Measurements from ENCODE around the gene MLXIP. TPM values are rescaled to one million over a fixed set of nuclear protein-coding genes. Genes with fewer than 3 reads are reported as not detected.

Gene MLXIP
- polyA plus RNA-seq, 1 donor from 2014 or later: 9.2 TPM

DNA sequence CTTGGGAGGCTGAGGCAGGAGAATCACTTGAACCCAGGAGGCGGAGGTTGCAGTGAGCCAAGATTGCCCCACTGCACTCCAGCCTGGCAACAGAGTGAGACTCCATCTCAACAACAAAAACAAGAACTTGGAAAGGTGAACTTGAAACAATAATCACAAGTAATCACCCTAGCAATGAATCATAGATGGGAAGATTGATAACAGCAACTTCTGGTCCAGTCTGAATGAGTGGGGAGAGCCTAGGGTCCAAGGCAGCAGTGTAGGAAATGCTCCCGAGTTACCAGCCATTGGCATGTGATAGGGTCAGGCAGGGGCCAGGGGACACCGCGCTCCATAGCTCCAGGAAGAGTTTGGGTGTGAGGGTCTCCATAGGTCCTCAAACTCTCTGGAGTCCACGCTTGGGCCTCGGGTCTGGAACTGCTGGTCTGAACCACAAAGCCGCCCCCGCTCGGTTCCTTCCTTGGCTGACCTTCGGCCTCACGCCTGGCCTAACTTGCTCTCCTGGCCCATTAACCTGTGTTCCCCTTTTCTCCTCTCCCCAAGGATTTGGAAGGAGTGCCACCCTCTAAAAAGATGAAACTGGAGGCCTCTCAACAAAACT, 19.9 kb upstream of the MLXIP start:
- Histone ChIP-seq H3K27me3 (ENCODE audit: insufficient read depth, low read depth, low read length) (no peaks in the 10 kb centered on the region), H3K4me2 (ENCODE audit: low read length) (no peak overlapping the region), H3F3A (ENCODE audit: insufficient read depth, low read length, poor library complexity, severe bottlenecking) (no peaks in the 10 kb centered on the region), H3K27ac (ENCODE audit: low read length) (no peak overlapping the region), H4K20me1 (ENCODE audit: insufficient read depth) (no peaks in the 10 kb centered on the region), H3K79me2 (replicated peaks; ENCODE audit: insufficient read depth, low read length) (no peaks in the 10 kb centered on the region), H3K36me3 (ENCODE audit: insufficient read depth, low read length) (no peaks in the 10 kb centered on the region), H3K9me2 (ENCODE audit: insufficient read depth, low read length) (no peaks in the 10 kb centered on the region), H3K9me3 (ENCODE audit: low read length) (no peaks in the 10 kb centered on the region), H3K4me3 (ENCODE audit: low read length) (no peak overlapping the region), H3K9ac (ENCODE audit: low read length) (no peak overlapping the region), H2AFZ (ENCODE audit: low read depth, low read length) (no peak overlapping the region)
- TF ChIP-seq POLR2AphosphoS5 (IDR thresholded peaks at IDR 0.05) (no peak), MXI1 (conservative IDR thresholded peaks at IDR 0.05; ENCODE audit: poor library complexity, severe bottlenecking) (no peak), EZH2 (IDR thresholded peaks at IDR 0.05; ENCODE audit: borderline replicate concordance, insufficient read depth, low read length, poor library complexity, severe bottlenecking) (no peak), TAF1 (IDR thresholded peaks at IDR 0.05; ENCODE audit: low read depth) (no peak), EP300 (conservative IDR thresholded peaks at IDR 0.05; ENCODE audit: poor library complexity, severe bottlenecking) (no peak), RAD21 (conservative IDR thresholded peaks at IDR 0.05) (no peak), SMC3 (conservative IDR thresholded peaks at IDR 0.05; ENCODE audit: poor library complexity) (no peak)
- TF ChIP-seq, protein P1, sequence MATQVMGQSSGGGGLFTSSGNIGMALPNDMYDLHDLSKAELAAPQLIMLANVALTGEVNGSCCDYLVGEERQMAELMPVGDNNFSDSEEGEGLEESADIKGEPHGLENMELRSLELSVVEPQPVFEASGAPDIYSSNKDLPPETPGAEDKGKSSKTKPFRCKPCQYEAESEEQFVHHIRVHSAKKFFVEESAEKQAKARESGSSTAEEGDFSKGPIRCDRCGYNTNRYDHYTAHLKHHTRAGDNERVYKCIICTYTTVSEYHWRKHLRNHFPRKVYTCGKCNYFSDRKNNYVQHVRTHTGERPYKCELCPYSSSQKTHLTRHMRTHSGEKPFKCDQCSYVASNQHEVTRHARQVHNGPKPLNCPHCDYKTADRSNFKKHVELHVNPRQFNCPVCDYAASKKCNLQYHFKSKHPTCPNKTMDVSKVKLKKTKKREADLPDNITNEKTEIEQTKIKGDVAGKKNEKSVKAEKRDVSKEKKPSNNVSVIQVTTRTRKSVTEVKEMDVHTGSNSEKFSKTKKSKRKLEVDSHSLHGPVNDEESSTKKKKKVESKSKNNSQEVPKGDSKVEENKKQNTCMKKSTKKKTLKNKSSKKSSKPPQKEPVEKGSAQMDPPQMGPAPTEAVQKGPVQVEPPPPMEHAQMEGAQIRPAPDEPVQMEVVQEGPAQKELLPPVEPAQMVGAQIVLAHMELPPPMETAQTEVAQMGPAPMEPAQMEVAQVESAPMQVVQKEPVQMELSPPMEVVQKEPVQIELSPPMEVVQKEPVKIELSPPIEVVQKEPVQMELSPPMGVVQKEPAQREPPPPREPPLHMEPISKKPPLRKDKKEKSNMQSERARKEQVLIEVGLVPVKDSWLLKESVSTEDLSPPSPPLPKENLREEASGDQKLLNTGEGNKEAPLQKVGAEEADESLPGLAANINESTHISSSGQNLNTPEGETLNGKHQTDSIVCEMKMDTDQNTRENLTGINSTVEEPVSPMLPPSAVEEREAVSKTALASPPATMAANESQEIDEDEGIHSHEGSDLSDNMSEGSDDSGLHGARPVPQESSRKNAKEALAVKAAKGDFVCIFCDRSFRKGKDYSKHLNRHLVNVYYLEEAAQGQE (IDR thresholded peaks at IDR 0.05; ENCODE audit: borderline replicate concordance): no peak
- TF ChIP-seq, protein P2, sequence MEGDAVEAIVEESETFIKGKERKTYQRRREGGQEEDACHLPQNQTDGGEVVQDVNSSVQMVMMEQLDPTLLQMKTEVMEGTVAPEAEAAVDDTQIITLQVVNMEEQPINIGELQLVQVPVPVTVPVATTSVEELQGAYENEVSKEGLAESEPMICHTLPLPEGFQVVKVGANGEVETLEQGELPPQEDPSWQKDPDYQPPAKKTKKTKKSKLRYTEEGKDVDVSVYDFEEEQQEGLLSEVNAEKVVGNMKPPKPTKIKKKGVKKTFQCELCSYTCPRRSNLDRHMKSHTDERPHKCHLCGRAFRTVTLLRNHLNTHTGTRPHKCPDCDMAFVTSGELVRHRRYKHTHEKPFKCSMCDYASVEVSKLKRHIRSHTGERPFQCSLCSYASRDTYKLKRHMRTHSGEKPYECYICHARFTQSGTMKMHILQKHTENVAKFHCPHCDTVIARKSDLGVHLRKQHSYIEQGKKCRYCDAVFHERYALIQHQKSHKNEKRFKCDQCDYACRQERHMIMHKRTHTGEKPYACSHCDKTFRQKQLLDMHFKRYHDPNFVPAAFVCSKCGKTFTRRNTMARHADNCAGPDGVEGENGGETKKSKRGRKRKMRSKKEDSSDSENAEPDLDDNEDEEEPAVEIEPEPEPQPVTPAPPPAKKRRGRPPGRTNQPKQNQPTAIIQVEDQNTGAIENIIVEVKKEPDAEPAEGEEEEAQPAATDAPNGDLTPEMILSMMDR (IDR thresholded peaks at IDR 0.05; ENCODE audit: poor library complexity, severe bottlenecking): no peak

DNA sequence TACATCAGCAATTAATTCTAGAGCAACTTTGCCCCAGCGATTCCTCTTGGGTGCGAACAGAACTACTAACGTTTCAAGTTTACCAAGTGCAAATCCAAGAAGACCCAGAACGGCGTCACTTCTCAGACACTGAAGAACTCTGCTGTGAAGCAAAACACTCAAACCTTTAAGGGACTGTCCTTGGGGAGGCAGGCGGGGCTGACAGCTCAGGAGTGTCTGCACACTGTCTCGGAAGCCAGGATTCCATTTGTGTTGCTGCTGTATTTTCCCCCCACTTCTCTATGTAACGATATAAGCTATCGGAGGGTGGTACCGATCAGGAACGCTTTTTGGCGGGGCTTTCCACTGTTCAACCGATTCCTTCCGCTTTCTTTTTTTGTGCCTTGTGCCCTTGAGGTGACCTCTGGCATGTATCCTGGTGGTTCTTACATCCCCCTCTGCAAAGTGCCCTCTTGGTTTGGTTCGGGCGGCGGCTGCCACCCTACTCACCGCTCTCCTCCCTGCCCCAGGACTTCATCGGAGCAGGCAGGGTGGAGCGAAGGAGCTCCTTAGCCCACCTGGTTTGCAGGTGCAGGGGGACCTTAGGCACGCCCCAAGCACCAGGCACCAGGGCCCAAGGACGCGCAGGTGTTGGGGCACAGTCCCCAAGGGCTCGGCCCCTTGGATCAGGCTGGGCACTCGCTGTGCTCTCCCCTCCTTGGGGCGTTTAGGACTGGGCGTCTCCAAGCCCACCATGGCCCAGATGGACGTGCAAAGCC, 19.2 kb upstream of the MLXIP start:
- no peaks in the 10 kb centered on the region for H3K79me2 ChIP-seq (replicated peaks; ENCODE audit: insufficient read depth, low read length)
- H3F3A ChIP-seq (ENCODE audit: insufficient read depth, low read length, poor library complexity, severe bottlenecking): no peaks in the 10 kb centered on the region
- no peaks in the 10 kb centered on the region for H3K27me3 ChIP-seq (ENCODE audit: insufficient read depth, low read depth, low read length)
- H3K4me3 ChIP-seq (ENCODE audit: low read length): no peak overlapping the region
- H3K36me3 ChIP-seq (ENCODE audit: insufficient read depth, low read length): no peaks in the 10 kb centered on the region
- H2AFZ ChIP-seq (ENCODE audit: low read depth, low read length): no peak overlapping the region
- no peak overlapping the region for H3K9ac ChIP-seq (ENCODE audit: low read length)
- no peaks in the 10 kb centered on the region for H3K9me3 ChIP-seq (ENCODE audit: low read length)
- TF ChIP-seq EP300 (conservative IDR thresholded peaks at IDR 0.05; ENCODE audit: poor library complexity, severe bottlenecking): no peak
- TF ChIP-seq TAF1 (IDR thresholded peaks at IDR 0.05; ENCODE audit: low read depth): no peak
- TF ChIP-seq EZH2 (IDR thresholded peaks at IDR 0.05; ENCODE audit: borderline replicate concordance, insufficient read depth, low read length, poor library complexity, severe bottlenecking): no peak
- TF ChIP-seq POLR2AphosphoS5 (IDR thresholded peaks at IDR 0.05): no peak
- TF ChIP-seq, protein P1 (IDR thresholded peaks at IDR 0.05; ENCODE audit: borderline replicate concordance): no peak
- TF ChIP-seq, protein P2 (IDR thresholded peaks at IDR 0.05; ENCODE audit: poor library complexity, severe bottlenecking): no peak
- TF ChIP-seq RAD21 (conservative IDR thresholded peaks at IDR 0.05): no peak
- no peak for TF ChIP-seq SMC3 (conservative IDR thresholded peaks at IDR 0.05; ENCODE audit: poor library complexity)
- no peak for TF ChIP-seq MXI1 (conservative IDR thresholded peaks at IDR 0.05; ENCODE audit: poor library complexity, severe bottlenecking)
- no peak overlapping the region for H3K4me2 ChIP-seq (ENCODE audit: low read length)
- no peaks in the 10 kb centered on the region for H4K20me1 ChIP-seq (ENCODE audit: insufficient read depth)
- H3K9me2 ChIP-seq (ENCODE audit: insufficient read depth, low read length): no peaks in the 10 kb centered on the region
- no peak overlapping the region for H3K27ac ChIP-seq (ENCODE audit: low read length)

Data from neural cell (in vitro differentiated cells).